IPS-18a (cell line): ENCODE data around the gene DNAJB9.

Experiments used
- H3K27ac ChIP-seq: one replicate; pipeline ENCODE4 v1.5.1; 2013; ENCODE audit warnings: low read length
- H3K27me3 ChIP-seq: one replicate; pipeline ENCODE4 v1.6.1; 2013; ENCODE audit warnings: mild to moderate bottlenecking, low read length; ENCODE audit not compliant: control insufficient read depth, insufficient read depth
- H3K36me3 ChIP-seq: one replicate; pipeline ENCODE4 v1.6.1; 2013; ENCODE audit warnings: low read depth, low read length; ENCODE audit not compliant: control insufficient read depth
- H3K4me1 ChIP-seq: one replicate; pipeline ENCODE4 v1.6.1; 2013; ENCODE audit warnings: low read depth, low read length; ENCODE audit not compliant: control insufficient read depth
- H3K4me3 ChIP-seq: one replicate; pipeline ENCODE4 v1.5.1; 2013; ENCODE audit warnings: low read length
- H3K9ac ChIP-seq: one replicate; pipeline ENCODE4 v1.6.1; 2013; ENCODE audit warnings: mild to moderate bottlenecking, low read length, moderate library complexity
- H3K9me3 ChIP-seq: one replicate; pipeline ENCODE4 v1.6.1; 2013; ENCODE audit warnings: low read depth, low read length; ENCODE audit not compliant: control insufficient read depth

Gene DNAJB9

DNA sequence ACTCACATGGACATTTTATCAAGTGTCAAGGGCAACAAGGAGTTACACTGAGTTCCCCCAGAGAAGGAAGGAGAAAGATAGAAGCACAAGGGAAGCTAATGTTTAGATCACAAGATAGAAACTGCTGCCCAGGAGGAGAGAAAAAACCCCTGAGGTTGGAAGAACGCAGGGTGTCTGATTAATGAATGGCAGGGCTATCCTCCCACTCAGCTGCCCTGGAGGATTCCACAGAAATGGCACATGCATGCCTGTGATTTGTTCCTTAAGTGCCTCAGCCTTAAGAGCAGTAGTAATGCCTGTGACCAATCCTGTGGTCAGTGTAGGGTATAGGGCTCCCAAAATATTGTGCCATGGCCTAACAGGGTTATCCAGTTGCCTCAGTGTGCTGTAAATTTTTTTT, 20.2 kb downstream of the DNAJB9 start:
- Histone ChIP-seq H3K9ac (no peak overlapping the region), H3K36me3 (no peaks in the 10 kb centered on the region), H3K9me3 (no peaks in the 10 kb centered on the region), H3K27me3 (no peaks in the 10 kb centered on the region), H3K27ac (no peak overlapping the region), H3K4me1 (peaks cover 11% of the 10 kb centered on the region), H3K4me3 (no peak overlapping the region)

DNA sequence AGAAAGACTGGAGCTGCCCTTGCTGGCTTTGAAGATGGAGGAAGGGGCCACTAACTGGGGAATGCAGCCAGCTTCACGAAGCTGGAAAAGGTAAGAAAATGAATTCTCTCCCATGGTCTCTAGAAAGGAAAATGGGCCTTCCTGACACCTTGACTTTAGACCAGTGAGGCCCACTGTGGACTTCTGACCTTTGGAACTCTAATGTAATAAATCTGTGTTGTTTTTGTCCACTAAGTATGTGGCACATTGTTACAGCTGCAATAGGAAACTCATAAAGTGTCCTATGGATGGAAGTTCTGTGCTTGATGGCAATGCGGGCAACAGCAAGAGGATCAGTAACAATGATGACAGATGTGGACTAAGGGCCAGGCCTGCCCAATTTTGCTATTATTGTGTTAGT, 20.9 kb downstream of the DNAJB9 start:
- Histone ChIP-seq H3K27ac (no peak overlapping the region), H3K4me1 (peaks cover 11% of the 10 kb centered on the region), H3K9ac (no peak overlapping the region), H3K27me3 (no peaks in the 10 kb centered on the region), H3K4me3 (no peak overlapping the region), H3K9me3 (no peaks in the 10 kb centered on the region), H3K36me3 (no peaks in the 10 kb centered on the region)

DNA sequence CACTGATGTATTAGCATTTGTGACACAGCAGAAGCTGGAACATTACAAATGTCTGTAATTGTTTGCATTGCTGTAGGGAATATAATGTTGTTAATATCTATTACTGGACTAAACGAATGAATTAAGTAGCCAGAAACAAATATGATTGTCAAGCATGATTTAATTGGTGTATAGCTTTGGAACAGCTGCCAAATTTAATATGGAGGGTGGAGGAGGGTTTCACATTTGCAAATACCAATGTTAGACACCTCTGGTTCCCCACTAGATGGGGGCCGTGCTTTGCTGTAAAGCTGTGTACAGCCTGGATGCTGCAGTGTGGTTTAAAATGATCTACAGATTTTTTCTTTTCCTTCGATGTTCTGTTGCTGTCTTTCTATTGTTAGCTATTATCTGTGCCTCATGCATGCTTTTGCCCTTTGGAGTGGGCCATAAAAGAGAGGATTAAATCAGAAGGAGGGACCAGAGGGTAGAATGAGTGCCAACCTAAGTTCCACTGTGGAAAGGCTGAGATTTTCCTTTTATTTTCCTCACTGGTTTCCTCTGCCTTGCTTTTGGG, 23.1 kb downstream of the DNAJB9 start:
- no peaks in the 10 kb centered on the region for H3K9me3 ChIP-seq
- no peak overlapping the region for H3K27ac ChIP-seq
- H3K9ac ChIP-seq, result no peak overlapping the region
- H3K36me3 ChIP-seq, result no peaks in the 10 kb centered on the region
- no peak overlapping the region for H3K4me3 ChIP-seq
- no peaks in the 10 kb centered on the region for H3K27me3 ChIP-seq
- H3K4me1 ChIP-seq, result peaks cover 11% of the 10 kb centered on the region

DNA sequence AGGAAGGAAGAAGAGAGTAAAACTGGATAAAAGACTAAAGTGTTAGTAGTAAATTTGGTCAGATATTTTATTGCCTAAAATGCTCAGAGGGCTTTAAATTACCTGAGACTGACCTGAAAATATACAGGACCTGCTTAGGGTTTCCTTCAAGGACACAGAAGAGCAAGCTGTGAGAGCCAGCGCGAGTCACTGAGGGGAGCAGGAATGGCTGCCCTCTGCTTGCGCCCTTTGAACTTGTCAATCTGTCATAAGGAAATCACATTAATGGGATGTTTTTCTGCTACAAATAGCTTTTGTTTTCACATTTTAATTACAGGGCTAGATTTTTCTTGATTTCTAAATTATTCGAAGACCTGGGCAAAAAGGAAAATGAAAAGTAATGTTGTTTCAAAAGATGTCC, 26.9 kb downstream of the DNAJB9 start:
- Histone ChIP-seq H3K9me3 (no peaks in the 10 kb centered on the region), H3K27me3 (no peaks in the 10 kb centered on the region), H3K27ac (no peak overlapping the region), H3K9ac (no peak overlapping the region), H3K4me1 (peaks cover 18% of the 10 kb centered on the region), H3K36me3 (no peaks in the 10 kb centered on the region), H3K4me3 (no peak overlapping the region)

DNA sequence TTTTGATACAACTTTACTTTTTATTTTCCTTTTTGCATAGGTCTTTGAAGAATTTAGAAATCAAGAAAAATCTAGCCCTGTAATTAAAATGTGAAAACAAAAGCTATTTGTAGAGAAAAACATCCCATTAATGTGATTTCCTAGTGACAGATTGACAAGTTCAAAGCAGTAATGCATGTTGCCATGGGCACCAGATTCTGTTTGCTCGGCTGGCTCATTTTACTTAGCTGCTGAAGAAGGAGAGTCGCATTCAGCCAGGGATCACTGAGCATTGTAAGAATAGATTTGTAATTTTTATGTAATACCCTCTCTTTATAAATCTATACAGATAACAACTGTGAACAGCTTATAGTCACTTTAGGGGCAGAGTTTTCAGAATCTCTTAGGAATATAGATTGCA, 28.5 kb downstream of the DNAJB9 start:
- no peaks in the 10 kb centered on the region for H3K27me3 ChIP-seq
- no peak overlapping the region for H3K27ac ChIP-seq
- H3K4me1 ChIP-seq, result peaks cover 13% of the 10 kb centered on the region
- no peaks in the 10 kb centered on the region for H3K9me3 ChIP-seq
- no peak overlapping the region for H3K4me3 ChIP-seq
- no peak overlapping the region for H3K9ac ChIP-seq
- H3K36me3 ChIP-seq, result no peaks in the 10 kb centered on the region

DNA sequence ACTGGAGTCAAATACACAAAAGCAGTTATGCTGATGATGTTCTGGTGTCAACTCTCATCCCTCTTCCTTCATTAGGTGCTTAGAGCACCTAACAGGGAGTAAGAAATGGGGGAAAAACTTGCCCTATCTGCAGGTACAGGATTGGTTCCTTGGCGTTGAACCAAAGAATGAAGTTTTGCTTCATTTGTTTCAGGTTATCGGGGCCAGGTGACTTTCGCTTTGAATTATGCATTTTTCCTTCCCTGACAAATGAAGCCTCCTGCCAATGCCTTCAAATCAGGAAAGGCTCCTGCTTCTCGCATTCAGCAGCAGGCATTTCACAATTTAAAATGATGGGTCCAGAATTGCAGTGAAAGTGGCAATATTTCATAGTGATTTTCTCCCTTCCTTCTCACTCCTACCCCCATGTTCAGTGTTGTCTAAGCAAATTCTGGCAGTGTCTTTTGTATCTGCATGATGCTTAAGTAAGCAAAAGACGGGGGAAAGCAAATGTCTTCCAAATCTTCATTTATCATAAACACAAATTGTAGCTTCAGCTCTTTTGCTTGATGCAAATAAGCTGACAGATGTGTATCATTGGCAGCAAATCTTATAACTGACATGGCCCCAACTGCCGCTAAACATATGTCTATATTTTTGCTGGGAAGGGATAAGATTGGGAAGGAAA, 29.4 kb downstream of the DNAJB9 start:
- no peaks in the 10 kb centered on the region for H3K9me3 ChIP-seq

DNA sequence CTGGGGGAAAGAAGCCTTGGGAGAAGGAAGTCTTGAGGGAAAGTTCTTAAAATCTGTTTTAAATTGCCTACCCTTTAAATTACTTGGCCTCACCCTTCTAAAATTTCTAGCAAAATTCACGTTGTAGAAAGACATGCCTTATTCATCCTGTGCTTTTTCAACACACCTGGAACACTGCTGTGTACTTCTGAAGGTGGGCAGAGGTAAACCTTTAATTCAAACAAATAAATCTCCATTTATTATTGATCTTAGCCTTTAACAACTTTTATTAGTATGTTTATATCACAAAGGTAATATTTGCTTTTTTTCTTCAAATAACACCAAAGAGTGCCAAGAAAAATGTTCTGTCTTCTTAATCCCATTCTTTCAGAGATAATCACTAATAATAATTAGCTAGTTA, 30.7 kb downstream of the DNAJB9 start:
- no peaks in the 10 kb centered on the region for H3K9me3 ChIP-seq
- H3K9ac ChIP-seq, result no peak overlapping the region
- no peaks in the 10 kb centered on the region for H3K27me3 ChIP-seq
- H3K27ac ChIP-seq, result no peak overlapping the region
- H3K36me3 ChIP-seq, result no peaks in the 10 kb centered on the region
- peaks cover 13% of the 10 kb centered on the region for H3K4me1 ChIP-seq
- H3K4me3 ChIP-seq, result no peak overlapping the region

More for the DNA sequence above, 29.4 kb downstream of the DNAJB9 start:
- H3K9ac ChIP-seq, result no peak overlapping the region
- no peak overlapping the region for H3K27ac ChIP-seq
- H3K27me3 ChIP-seq, result no peaks in the 10 kb centered on the region
- H3K36me3 ChIP-seq, result no peaks in the 10 kb centered on the region
- no peak overlapping the region for H3K4me3 ChIP-seq
- H3K4me1 ChIP-seq, result peaks cover 13% of the 10 kb centered on the region

DNA sequence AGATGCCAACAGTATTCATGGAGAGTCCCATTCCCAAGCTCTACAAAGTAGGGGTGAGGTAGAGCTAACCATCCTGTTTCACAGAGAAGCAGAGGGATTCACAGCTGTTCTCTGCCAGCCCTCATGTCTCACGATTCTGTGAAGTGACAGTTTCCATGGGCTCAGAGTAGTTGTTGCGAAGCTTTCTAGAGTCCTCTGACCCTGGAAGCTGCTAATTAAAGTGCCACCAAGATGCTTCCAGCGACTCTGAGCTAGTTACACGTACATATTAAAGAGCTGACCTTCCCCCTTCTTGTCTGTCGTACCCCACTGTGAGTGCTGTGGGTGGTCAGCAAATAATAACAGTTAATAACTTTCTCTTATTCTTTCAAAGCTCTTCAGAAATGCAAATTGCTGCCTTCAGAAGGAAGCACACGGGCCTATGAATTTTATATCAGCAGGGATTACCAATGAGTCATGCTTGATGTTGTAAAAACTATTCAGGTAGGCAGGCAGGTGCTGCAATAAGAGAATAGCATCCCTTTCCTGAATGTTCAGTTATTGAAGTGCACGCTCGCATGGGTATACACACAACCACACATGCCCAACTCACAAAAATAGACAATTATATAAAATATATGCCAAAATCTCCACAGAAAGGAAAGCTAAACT, 34.1 kb downstream of the DNAJB9 start:
- Histone ChIP-seq H3K27ac (no peak overlapping the region), H3K4me1 (peaks cover 10% of the 10 kb centered on the region), H3K9ac (no peak overlapping the region), H3K36me3 (no peaks in the 10 kb centered on the region), H3K4me3 (no peak overlapping the region), H3K9me3 (no peaks in the 10 kb centered on the region), H3K27me3 (no peaks in the 10 kb centered on the region)

DNA sequence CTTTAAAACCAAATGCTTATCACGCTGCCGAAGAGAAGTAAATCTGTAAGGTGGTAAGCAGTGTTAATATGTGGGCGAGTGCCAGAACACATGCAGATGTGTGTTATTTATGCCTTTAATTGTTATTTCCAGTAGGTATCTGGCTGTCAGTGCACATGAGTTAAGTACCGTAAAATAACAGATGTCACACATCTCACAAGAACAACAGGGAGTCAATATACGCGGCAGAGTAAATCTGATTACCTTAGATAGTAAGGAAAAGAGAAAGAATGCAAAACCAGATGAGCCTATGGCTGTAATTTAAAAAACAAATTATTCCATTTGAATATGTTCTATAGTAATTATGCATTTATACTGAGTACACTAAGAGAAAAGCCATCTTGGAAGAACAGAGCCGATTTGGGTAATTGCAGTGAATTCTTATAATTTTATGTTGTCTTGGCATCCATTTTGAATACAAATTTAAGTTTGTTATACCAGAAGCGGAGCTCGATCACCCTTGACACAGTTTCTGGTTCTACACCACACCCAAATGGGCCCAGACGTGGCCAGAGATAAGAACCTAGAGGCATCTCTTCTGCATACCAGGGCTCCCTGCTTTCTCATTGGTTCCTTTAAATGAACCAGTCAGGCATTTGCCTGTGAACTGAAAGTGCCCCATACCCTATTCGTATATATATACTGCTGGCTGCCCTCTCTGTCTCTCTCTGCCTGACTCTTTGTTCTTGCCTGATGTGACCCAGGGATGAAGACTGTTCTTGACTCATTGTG, 34.8 kb downstream of the DNAJB9 start:
- Histone ChIP-seq H3K27ac (no peak overlapping the region), H3K36me3 (no peaks in the 10 kb centered on the region), H3K9ac (no peak overlapping the region), H3K27me3 (no peaks in the 10 kb centered on the region), H3K4me3 (no peak overlapping the region), H3K4me1 (peaks cover 6% of the 10 kb centered on the region), H3K9me3 (no peaks in the 10 kb centered on the region)

DNA sequence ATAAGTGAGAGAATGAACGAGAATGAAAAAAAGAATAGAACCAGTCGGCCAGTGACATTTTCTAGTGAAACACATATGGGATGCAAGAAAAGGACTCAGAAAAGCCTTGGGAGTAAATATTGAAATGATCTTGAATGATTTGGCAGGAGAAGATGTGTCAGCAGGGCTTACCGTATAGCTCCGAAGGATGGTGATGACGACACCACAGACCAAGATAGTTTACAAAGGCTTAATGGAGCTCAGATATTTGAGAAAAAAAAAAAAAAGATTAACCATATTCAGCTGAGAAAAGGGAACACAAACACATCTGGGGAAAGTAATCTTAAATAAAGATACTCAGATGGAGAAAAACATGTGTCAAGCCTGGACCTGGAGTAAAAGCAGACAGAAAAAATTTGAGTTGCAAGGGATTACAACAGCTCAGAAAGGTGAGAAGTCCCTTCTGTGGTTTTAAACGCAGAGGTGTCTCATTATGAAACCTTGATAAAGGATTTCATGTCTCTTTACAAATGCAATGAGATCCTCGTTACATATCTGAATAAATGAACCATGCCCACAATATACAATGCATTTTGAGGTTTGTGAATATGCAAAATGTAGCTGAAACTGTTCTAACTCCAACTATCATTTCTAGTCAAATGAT, 36.0 kb downstream of the DNAJB9 start:
- Histone ChIP-seq H3K4me3 (no peak overlapping the region), H3K9ac (no peak overlapping the region), H3K36me3 (no peaks in the 10 kb centered on the region), H3K27me3 (no peaks in the 10 kb centered on the region), H3K4me1 (peaks cover 6% of the 10 kb centered on the region), H3K9me3 (no peaks in the 10 kb centered on the region), H3K27ac (no peak overlapping the region)

DNA sequence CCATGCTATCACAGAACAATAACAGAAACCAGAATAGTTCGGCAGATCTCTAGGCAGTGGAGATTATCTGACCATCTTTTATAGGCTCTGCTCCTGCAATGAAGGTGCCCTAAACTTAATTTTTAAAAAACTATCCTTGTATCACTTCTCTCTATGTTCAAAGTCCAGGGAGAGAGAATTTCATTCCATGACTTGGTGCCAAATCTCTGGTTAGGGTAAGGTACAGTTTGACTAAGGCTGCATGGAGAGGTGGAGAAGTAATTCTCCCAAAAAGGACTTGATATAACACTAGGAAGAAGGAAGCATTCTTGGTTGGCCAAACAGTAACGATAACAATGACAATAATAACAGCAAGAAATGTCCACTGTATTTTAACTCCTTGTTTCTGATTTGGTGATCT, 40.0 kb downstream of the DNAJB9 start:
- H3K4me1 ChIP-seq, result peaks cover 8% of the 10 kb centered on the region
- no peak overlapping the region for H3K4me3 ChIP-seq
- H3K9ac ChIP-seq, result no peak overlapping the region
- no peaks in the 10 kb centered on the region for H3K36me3 ChIP-seq
- no peaks in the 10 kb centered on the region for H3K9me3 ChIP-seq
- no peak overlapping the region for H3K27ac ChIP-seq
- no peaks in the 10 kb centered on the region for H3K27me3 ChIP-seq
